Uterus (tissue), 4 donors: ENCODE data around the gene CLPSL2. TPM values are rescaled to one million over a fixed set of nuclear protein-coding genes. Genes with fewer than 3 reads are reported as not detected.

Experiments
- DNase-seq, 2 donors: peaks; one replicate each; pipeline ENCODE4 v3.0.0-alpha.2; 2019 to 2020
- H3K27ac ChIP-seq, 2 donors: fragments of 200-600 bp; sonication (generic); 1 replicate in 1 of 2; 2 replicates in 1 of 2; pipeline ENCODE4 v1.5.1; 2016 to 2018
- H3K27me3 ChIP-seq, 2 donors: fragments of 200-600 bp; sonication (generic); one replicate each; pipeline ENCODE4 v1.5.1; 2018 to 2019; ENCODE audit warnings: control low read depth in 1 of 2
- H3K36me3 ChIP-seq, 2 donors: fragments of 200-600 bp; sonication (generic); one replicate each; pipeline ENCODE4 v1.5.1; 2019; ENCODE audit warnings: control low read depth in 1 of 2
- H3K4me1 ChIP-seq, 2 donors: fragments of 200-600 bp; sonication (generic); one replicate each; pipeline ENCODE4 v1.5.1; 2018 to 2019; ENCODE audit warnings: control low read depth in 1 of 2
- H3K4me3 ChIP-seq, 2 donors: fragments of 200-600 bp; sonication (generic); 1 replicate in 1 of 2; 2 replicates in 1 of 2; pipeline ENCODE4 v1.5.1; 2018 to 2019; ENCODE audit warnings: mild to moderate bottlenecking in 1 of 2
- H3K9me3 ChIP-seq, 2 donors: fragments of 200-600 bp; sonication (generic); one replicate each; pipeline ENCODE4 v1.5.1; 2019; ENCODE audit warnings: control low read depth in 1 of 2
- POLR2A ChIP-seq, 2 donors: fragments of 450-650 bp; IDR thresholded peaks; one replicate each; pipeline ENCODE4 v1.6.1; 2016; ENCODE audit warnings: antibody characterized with exemption in 2 of 2, mild to moderate bottlenecking in 1 of 2, moderate library complexity in 1 of 2
- intact Hi-C: fragments of 100-400 bp; cut with DNase I; formaldehyde crosslinking; loops from one replicate; pipeline ENCODE4 v1.15.1; 2023; ENCODE audit warnings: low total_unique reads
- total RNA-seq, 4 donors: library from RNA; depleted of rRNA in 3 of 4; stranded (reverse); fragments of >200 nt in 3 of 4; gene quantifications; one replicate each; pipeline versions ENCODE4 v1.1.0 to v1.2.4, GENCODE V29; 2014 to 2023
- TF ChIP-seq, protein P1 (sequence below), 4 experiments: fragments of 200-600 bp in 2 of 4; fragments of 450-650 bp in 2 of 4; sonication (generic) in 2 of 4; IDR thresholded peaks; one replicate each; pipeline ENCODE4 v1.5.1; 2016 to 2019; ENCODE audit warnings: antibody characterized with exemption in 4 of 4, mild to moderate bottlenecking in 2 of 4, moderate library complexity in 1 of 4
- donor health status: DM: yes; HTN: yes; CAD: no.

Gene CLPSL2, protein sequence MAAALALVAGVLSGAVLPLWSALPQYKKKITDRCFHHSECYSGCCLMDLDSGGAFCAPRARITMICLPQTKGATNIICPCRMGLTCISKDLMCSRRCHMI
- not detected for total RNA-seq

DNA sequence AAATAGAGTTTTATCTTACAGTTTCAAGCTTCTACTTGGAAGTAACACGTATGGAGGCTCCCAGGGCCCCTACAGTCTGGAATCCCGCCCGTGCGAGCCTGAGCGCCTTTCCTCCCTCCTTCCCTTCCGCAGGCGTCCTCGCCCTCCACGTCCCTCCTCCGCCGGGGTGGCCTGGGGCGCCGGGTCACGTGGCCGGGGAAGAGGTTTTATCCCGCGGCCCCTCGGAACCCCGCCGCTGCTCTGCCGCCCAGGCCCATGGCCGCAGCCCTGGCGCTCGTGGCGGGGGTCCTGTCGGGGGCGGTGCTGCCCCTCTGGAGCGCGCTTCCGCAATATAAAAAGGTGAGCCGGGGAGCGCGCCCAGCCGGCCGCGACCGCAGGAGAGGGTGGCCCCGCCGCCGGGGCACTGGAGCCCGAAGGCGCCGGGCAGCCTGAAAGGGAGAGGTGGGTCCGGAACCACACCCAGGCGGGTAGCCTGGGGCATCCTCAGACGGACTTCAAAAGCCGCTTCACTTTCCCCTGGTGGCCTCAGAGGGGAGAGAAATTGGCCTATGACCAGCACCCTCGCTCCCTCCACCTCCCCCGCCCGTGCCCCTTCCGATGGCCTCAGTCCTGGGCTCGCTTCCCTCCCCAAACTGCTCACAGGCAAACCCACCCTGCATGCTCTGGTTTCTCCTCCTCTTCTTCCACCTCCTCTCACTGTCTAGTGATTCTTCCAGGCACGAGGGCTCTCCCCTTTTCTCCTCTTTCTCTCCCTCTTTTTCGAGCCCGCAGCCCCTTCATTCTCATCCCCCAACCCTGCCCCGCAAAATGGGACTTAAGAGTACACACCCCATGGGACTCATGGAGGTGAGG lies at the start of gene CLPSL2:
Gene CLPSL2 (plus strand): TSS at position 235 of the 852 bp plus-strand sequence. CDS start 21 bp downstream, at position 256.
- Histone ChIP-seq H3K9me3 (no peaks in the 10 kb centered on the region), H3K4me3 (peak within 1 kb of the TSS in 1 of 2 donors; percentile 25), H3K4me1 (peaks cover 0 to 3% of the 10 kb centered on the region in 2 donors), H3K27ac (no peak within 1 kb of the TSS), H3K27me3 (no peaks in the 10 kb centered on the region), H3K36me3 (no peaks in the 10 kb centered on the region)
- no peak for TF ChIP-seq POLR2A (IDR thresholded peaks at IDR 0.05)
- no peak for DNase-seq
- intact Hi-C loops, result no loop called here

DNA sequence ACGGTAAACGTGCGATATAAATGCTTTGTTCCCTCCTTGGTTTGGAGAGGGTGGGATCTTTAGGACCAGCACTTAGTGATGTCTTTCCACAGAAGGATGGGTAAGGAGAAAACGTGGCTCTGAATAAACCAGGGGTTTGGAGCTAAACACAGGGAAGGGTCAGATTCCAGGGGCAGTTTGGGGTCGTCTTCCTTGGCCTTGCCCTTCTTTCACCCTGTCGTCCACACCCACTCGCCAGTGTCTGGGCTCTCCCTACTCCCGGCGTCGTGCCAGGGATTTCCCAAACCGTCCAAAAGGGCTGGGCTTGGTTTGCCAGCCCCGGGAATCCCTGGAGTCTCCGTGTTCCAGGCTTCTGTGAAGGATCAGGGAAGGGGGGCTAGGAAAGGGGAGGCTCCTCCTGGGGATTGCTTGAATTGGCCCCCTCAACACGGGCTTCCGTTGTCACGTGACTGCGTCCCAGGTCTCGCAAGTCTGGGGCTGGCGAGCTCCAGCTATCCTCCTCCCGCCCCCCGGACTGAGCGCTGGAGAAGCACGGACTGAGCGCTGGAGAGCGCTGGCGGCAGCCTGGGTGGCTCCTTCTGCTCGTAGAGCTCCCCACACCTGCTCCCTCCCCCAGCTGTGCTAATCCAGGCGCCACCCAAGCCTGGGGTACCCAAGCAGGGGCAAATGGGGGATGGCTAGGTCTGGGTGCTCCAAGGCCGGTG lies 49.0 kb upstream of the CLPSL2 start:
- peak; percentile 93 to 97 for DNase-seq
- intact Hi-C loops, result loop anchor here (5.0 kb wide), 1 partner anchor 40 kb away; the partner anchor contains the start of gene FKBP5
- TF ChIP-seq, protein P1, sequence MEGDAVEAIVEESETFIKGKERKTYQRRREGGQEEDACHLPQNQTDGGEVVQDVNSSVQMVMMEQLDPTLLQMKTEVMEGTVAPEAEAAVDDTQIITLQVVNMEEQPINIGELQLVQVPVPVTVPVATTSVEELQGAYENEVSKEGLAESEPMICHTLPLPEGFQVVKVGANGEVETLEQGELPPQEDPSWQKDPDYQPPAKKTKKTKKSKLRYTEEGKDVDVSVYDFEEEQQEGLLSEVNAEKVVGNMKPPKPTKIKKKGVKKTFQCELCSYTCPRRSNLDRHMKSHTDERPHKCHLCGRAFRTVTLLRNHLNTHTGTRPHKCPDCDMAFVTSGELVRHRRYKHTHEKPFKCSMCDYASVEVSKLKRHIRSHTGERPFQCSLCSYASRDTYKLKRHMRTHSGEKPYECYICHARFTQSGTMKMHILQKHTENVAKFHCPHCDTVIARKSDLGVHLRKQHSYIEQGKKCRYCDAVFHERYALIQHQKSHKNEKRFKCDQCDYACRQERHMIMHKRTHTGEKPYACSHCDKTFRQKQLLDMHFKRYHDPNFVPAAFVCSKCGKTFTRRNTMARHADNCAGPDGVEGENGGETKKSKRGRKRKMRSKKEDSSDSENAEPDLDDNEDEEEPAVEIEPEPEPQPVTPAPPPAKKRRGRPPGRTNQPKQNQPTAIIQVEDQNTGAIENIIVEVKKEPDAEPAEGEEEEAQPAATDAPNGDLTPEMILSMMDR (IDR thresholded peaks at IDR 0.05), result peak in 3 of 4 experiments; percentile 2 to 10 (median 4)
- TF ChIP-seq POLR2A (IDR thresholded peaks at IDR 0.05), result peak; percentile 45 to 84
- Histone ChIP-seq H3K4me3 (peak overlapping the region; percentile 42 to 59), H3K27me3 (no peaks in the 10 kb centered on the region), H3K4me1 (peaks cover 26 to 34% of the 10 kb centered on the region in 2 donors), H3K36me3 (no peaks in the 10 kb centered on the region), H3K27ac (peak overlapping the region; percentile 98 to 100), H3K9me3 (no peaks in the 10 kb centered on the region)

DNA sequence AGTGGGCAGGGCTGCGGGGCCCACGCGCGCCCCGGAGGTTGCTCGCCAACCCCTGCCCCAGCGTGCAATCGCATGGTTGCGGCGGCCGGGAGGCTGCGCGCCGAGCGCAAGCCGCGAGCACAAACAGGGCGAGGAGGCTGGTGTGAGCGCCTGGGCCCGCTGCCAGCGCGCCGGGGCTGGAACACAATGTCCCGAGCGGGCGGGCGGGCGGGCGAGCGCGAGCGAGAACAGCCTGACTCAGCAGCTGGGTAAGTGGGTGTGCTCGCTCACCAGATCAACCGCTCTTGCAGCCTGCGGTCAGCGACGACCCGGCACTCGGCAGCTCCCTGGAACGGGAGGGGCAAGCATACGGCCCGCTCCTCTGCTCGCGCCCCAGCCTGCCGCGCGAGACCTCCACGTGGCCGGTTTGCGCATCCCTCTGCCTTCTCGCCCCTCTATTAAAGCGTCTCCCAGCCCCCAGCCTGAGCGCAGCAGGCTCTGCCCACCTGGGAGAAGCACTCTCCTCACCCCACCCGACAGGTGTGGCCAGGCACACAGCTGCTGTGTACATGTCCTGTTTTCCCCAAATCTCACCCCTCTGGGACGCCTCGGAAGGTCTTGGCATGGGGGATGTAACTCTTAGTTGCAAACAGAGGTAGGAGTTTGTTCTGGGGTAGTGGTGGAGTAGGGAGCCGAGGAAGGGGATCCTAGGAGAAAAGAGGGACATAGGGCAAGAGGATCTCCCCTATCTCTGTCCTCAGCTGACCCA lies 48.3 kb upstream of the CLPSL2 start:
- intact Hi-C loops, result loop anchor here (5.0 kb wide), 1 partner anchor 41 kb away; the partner anchor contains the start of gene FKBP5
- H3K27me3 ChIP-seq, result no peaks in the 10 kb centered on the region
- TF ChIP-seq, protein P1 (IDR thresholded peaks at IDR 0.05), result no peak
- TF ChIP-seq POLR2A (IDR thresholded peaks at IDR 0.05), result peak in 1 of 2 donors; percentile 69
- no peaks in the 10 kb centered on the region for H3K36me3 ChIP-seq
- peak overlapping the region; percentile 42 to 59 for H3K4me3 ChIP-seq
- H3K9me3 ChIP-seq, result no peaks in the 10 kb centered on the region
- H3K4me1 ChIP-seq, result peaks cover 31 to 41% of the 10 kb centered on the region in 2 donors
- DNase-seq, result peak; percentile 93 to 95
- H3K27ac ChIP-seq, result peak overlapping the region; percentile 98 to 100

DNA sequence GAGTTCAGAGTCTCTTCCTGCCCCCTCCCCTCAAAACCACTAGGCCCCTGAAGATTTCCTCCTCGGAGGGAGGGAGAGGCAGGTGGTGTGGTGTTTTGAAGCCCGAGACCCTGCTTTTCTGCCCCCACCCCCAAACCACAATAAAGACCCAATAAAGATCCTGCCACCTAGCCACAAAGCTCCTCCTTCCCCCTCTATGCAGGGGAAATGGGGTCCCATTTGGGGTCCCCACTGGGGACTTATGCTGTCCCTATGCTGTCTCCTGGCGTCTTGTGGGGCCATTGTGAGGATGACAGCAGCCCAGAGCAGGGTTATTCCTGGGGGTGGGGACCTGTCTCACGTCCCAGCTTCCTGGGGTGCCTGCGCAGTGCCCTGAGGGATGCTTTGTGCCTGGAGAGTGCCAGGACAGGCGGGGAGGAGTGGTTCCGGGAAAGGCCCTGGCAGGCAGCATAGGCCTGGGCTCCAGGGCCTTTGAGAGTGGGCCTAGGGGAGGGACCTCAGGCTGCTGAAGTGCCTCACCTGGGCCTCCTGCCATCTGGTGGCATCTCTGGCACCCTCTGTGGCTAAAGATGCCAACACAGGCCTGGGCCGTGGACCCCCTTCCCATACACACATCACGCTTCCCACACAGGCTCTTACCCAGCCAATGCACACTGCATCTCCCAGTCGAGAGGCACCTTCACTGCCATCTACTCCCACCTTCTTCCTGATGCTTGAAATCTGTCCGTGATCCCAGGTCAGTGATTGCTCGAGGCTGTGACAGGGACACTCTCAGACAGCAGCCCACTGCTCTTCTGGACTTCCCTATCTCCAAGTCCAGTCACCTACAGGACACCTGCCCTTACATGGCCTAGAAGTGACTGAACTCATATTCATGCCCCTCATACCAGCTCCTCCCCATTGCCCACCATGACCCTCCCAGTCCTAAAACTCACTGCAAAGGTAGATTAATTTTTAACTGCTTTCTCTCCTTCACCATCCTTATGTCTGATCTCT lies 47.4 kb upstream of the CLPSL2 start:
- DNase-seq, result peak in 1 of 2 donors; percentile 51
- Histone ChIP-seq H3K27ac (peak overlapping the region; percentile 98 to 100), H3K4me3 (peak overlapping the region; percentile 42 to 59), H3K27me3 (no peaks in the 10 kb centered on the region), H3K36me3 (no peaks in the 10 kb centered on the region), H3K4me1 (peaks cover 35 to 42% of the 10 kb centered on the region in 2 donors), H3K9me3 (no peaks in the 10 kb centered on the region)
- TF ChIP-seq POLR2A (IDR thresholded peaks at IDR 0.05), result no peak
- TF ChIP-seq, protein P1 (IDR thresholded peaks at IDR 0.05), result no peak
- intact Hi-C loops, result loop anchor here (5.0 kb wide), 1 partner anchor 42 kb away; the partner anchor contains the start of gene FKBP5
